ENCODE measurements around the gene AHCYL1. TPM values are rescaled to one million over a fixed set of nuclear protein-coding genes. Genes with fewer than 3 reads are reported as not detected.

AHCYL1 gene
- total and polyA plus RNA-seq, 2 of the 8 experiments (the other 6 are each of a cell fraction or from before 2014, with no cell fraction given), result 64.5 to 95.9 TPM

DNA sequence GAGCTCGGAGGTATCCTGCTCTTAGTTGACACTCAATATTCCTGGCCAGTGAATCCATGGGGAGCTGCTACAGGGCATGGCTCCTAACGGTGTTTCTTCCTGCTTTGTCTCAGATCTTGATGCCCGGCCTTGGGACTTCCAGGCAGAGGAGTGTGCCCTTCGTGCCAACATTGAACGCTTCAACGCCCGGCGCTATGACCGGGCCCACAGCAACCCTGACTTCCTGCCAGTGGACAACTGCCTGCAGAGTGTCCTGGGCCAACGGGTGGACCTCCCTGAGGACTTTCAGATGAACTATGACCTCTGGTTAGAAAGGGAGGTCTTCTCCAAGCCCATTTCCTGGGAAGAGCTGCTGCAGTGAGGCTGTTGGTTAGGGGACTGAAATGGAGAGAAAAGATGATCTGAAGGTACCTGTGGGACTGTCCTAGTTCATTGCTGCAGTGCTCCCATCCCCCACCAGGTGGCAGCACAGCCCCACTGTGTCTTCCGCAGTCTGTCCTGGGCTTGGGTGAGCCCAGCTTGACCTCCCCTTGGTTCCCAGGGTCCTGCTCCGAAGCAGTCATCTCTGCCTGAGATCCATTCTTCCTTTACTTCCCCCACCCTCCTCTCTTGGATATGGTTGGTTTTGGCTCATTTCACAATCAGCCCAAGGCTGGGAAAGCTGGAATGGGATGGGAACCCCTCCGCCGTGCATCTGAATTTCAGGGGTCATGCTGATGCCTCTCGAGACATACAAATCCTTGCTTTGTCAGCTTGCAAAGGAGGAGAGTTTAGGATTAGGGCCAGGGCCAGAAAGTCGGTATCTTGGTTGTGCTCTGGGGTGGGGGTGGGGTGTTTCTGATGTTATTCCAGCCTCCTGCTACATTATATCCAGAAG, 69.2 kb downstream of the AHCYL1 start:
- no peak overlapping the region for H3K4me2 ChIP-seq (ENCODE audit: insufficient read depth in 1 of 2, low read depth in 2 of 2, low read length in 2 of 2)

More for the DNA sequence above, 69.2 kb downstream of the AHCYL1 start:
- no peak overlapping the region for H2BK15ac ChIP-seq (ENCODE audit: low read length)
- H3K27ac ChIP-seq (ENCODE audit: low read depth, low read length), result no peak overlapping the region
- H4K20me1 ChIP-seq (replicated peaks in 1 of 2; ENCODE audit: control insufficient read depth in 1 of 2, insufficient read depth in 2 of 2, low read length in 2 of 2), result peaks cover 3 to 26% of the 10 kb centered on the region in 2 experiments
- H3K79me1 ChIP-seq (ENCODE audit: low read depth, low read length), result no peaks in the 10 kb centered on the region; the same call in 1 of the 2 replicates
- no peak overlapping the region for H4K8ac ChIP-seq (ENCODE audit: extremely low read depth, insufficient read depth, low read length)
- FAIRE-seq (peak; percentile 65), DNase-seq (ENCODE audit: low read depth in 1 of 2, low spot score in 2 of 2) (peak in 1 of 2 experiments; percentile 97)
- no peak overlapping the region for H2AK5ac ChIP-seq (ENCODE audit: low read depth, low read length)
- no peak overlapping the region for H4K91ac ChIP-seq (replicated peaks; ENCODE audit: insufficient read length, low read length)
- ChIA-PET CTCF (ENCODE audit: partially characterized antibody) (interaction anchor here (0.6 to 40.7 kb wide), 24 partner anchors 13 to 1947 kb away, joined by 3 to 1450 read pairs (median 4); partner anchors contain the start of genes AHCYL1, ALX3, SLC6A17 and STRIP1), POLR2A (ENCODE audit: partially characterized antibody) (interaction anchor here (0.6 to 2.0 kb wide), 5 partner anchors 8 to 405 kb away, joined by 3 to 9 read pairs (median 4); partner anchors contain the start of gene STRIP1)
- H3K9me3 ChIP-seq (ENCODE audit: insufficient read depth in 2 of 2, low read depth in 1 of 2, low read length in 1 of 2), result no peaks in the 10 kb centered on the region
- no peak overlapping the region for H2AFZ ChIP-seq (ENCODE audit: low read length)
- no peak overlapping the region for H2BK5ac ChIP-seq (ENCODE audit: low read depth, low read length)
- no peaks in the 10 kb centered on the region for H3K23me2 ChIP-seq (ENCODE audit: low read depth, low read length)
- H3K4me3 ChIP-seq (ENCODE audit: extremely low read depth in 1 of 4, insufficient read depth in 2 of 4, low read depth in 3 of 4, low read length in 4 of 4), result no peak overlapping the region
- H3K36me3 ChIP-seq (ENCODE audit: control insufficient read depth in 2 of 4, insufficient read depth in 4 of 4, low read length in 3 of 4), result peaks cover 43 to 73% (median 67%) of the 10 kb centered on the region in 4 experiments
- no peak overlapping the region for H4K5ac ChIP-seq (ENCODE audit: insufficient read length, low read depth, low read length)
- H2BK120ac ChIP-seq (replicated peaks; ENCODE audit: low read depth, low read length), result no peak overlapping the region
- H3K56ac ChIP-seq (replicated peaks; ENCODE audit: insufficient read length, low read depth, low read length), result no peak overlapping the region
- H3K23ac ChIP-seq (ENCODE audit: insufficient read length), result no peak overlapping the region
- H3K27me3 ChIP-seq (replicated peaks in 1 of 4; ENCODE audit: control insufficient read depth in 3 of 4, extremely low read depth in 1 of 4, insufficient read depth in 3 of 4, low read length in 3 of 4), result no peaks in the 10 kb centered on the region
- H3K9ac ChIP-seq (replicated peaks in 1 of 4; ENCODE audit: extremely low read depth in 1 of 4, low read depth in 3 of 4, low read length in 3 of 4), result no peak overlapping the region
- WGBS, 2 experiments (ENCODE audit: extremely low coverage in 1 of 2, insufficient coverage in 1 of 2, insufficient read length in 1 of 2, insufficient replicate concordance in 2 of 2, low coverage in 1 of 2, low lambda C conversion rate in 2 of 2, missing lambda C conversion rate in 1 of 2), result 86% methylated on average over 16 of the region's 16 CpGs; no CpG with 5 or more reads in 1 of the 2 experiments
- H3K18ac ChIP-seq (ENCODE audit: extremely low read depth, low read length), result no peak overlapping the region
- H2BK12ac ChIP-seq (ENCODE audit: low read depth, low read length), result no peak overlapping the region
- no peaks in the 10 kb centered on the region for H3K79me2 ChIP-seq (ENCODE audit: control insufficient read depth in 1 of 2, insufficient read depth in 2 of 2, low read length in 2 of 2)
- no peak for TF ChIP-seq EZH2 (IDR thresholded peaks at IDR 0.05; ENCODE audit: low read depth, low read length, severe bottlenecking)
- no peak for TF ChIP-seq TBP (IDR thresholded peaks at IDR 0.05; ENCODE audit: low read depth, low read length)
- TF ChIP-seq GABPA (IDR thresholded peaks at IDR 0.05; ENCODE audit: borderline replicate concordance, insufficient read depth, low read length), result no peak
- TF ChIP-seq RBBP5 (IDR thresholded peaks at IDR 0.05; ENCODE audit: borderline replicate concordance, low read depth, low read length), result no peak
- TF ChIP-seq PHF8 (conservative IDR thresholded peaks at IDR 0.05; ENCODE audit: low read depth, low read length), result no peak
- TF ChIP-seq, protein P1, sequence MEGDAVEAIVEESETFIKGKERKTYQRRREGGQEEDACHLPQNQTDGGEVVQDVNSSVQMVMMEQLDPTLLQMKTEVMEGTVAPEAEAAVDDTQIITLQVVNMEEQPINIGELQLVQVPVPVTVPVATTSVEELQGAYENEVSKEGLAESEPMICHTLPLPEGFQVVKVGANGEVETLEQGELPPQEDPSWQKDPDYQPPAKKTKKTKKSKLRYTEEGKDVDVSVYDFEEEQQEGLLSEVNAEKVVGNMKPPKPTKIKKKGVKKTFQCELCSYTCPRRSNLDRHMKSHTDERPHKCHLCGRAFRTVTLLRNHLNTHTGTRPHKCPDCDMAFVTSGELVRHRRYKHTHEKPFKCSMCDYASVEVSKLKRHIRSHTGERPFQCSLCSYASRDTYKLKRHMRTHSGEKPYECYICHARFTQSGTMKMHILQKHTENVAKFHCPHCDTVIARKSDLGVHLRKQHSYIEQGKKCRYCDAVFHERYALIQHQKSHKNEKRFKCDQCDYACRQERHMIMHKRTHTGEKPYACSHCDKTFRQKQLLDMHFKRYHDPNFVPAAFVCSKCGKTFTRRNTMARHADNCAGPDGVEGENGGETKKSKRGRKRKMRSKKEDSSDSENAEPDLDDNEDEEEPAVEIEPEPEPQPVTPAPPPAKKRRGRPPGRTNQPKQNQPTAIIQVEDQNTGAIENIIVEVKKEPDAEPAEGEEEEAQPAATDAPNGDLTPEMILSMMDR (IDR thresholded peaks at IDR 0.05; ENCODE audit: control extremely low read depth in 1 of 3, insufficient read depth in 1 of 3, low read depth in 1 of 3, low read length in 3 of 3), result peak; percentile 87 to 99 (median 99)
- peak; percentile 91 to 96 for TF ChIP-seq RAD21 (IDR thresholded peaks at IDR 0.05 in 1 of 2, conservative IDR thresholded peaks at IDR 0.05 in 1 of 2; ENCODE audit: low read depth in 2 of 2, low read length in 2 of 2)
- H3K14ac ChIP-seq (ENCODE audit: insufficient read length), result no peak overlapping the region
- H3K4ac ChIP-seq (replicated peaks; ENCODE audit: insufficient read length, low read depth, low read length), result no peak overlapping the region
- H2BK20ac ChIP-seq (ENCODE audit: low read length), result no peak overlapping the region
- H3K4me1 ChIP-seq (replicated peaks in 1 of 4; ENCODE audit: control insufficient read depth in 3 of 4, insufficient read depth in 4 of 4, low read length in 3 of 4), result no peaks in the 10 kb centered on the region

Data from H1 (cell line).